ENCODE results near the gene MS4A7.
A peak's percentile ranks its signal among the peaks of the same experiment; 100 is the strongest.

MS4A7 gene

DNA sequence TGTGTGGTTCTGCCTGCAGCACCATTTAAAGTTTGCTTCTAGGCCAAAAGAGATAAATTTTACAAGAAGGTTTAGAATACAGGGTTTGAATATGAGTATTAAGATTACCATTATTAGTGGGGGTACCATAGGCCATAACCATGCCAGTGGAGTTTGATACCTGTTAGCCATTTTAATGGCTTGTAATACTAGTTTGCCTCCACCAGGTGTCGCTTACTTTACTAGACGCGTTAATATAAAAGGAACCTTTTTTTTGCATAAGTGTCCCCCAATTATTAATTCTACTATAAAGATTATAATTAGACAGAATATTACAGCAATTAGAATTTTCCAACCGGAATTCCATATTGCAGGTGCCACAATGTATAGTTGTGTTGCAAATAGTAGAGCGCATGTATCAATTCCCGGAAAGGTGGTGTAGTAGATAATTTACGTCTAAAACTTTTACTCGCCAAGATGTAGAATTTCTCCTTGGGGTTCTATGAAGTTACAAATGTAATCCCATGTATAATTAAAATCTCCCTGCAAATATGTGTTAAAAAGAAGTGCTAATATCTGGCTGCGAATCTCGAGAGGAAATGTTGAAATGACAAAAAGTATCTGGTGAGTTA, 35.1 kb upstream of the MS4A7 start:
- in situ Hi-C loops (cut with HindIII; ENCODE audit: low pct_ligation_motif_present, low sequenced_read_pairs) = no loop called here
- Histone ChIP-seq H3K4me3 (ENCODE audit: low read depth, low read length) (no peak overlapping the region), H3K27me3 (replicated peaks) (no peaks in the 10 kb centered on the region), H3K27ac (no peak overlapping the region), H3K36me3 (replicated peaks) (no peaks in the 10 kb centered on the region)
- peak; percentile 42 for TF ChIP-seq CTCF (IDR thresholded peaks at IDR 0.05; ENCODE audit: low read depth, low read length, missing control alignments)
- DNase-seq = peak; percentile 19

DNA sequence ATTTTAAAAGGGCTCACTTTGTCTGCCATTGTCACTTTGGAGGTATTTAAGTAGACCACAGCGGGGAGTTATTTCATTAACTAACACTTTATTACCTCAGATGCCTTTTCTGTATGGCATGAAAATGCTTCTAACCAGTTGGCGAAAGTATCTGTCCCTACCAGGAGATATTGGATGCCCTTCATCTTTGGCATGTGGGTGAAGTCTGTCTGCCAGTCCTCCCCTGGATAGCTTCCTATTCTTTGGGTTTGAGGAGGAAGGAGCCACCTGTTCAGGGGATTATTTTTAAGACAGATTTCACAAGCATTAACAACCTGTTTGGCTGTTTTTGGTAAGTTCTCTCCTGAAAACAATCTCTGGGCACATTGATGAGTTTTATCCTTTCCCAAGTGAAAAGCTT, 34.2 kb upstream of the MS4A7 start:
- Histone ChIP-seq H3K4me3 (ENCODE audit: low read depth, low read length) (no peak overlapping the region), H3K36me3 (replicated peaks) (no peaks in the 10 kb centered on the region)

GRCh38 chr11:60345489-60345888, 32.8 kb upstream of the MS4A7 start:
- H3K4me3 ChIP-seq (ENCODE audit: low read depth, low read length) = no peak overlapping the region
- H3K36me3 ChIP-seq (replicated peaks) = no peaks in the 10 kb centered on the region
- H3K27me3 ChIP-seq (replicated peaks) = no peaks in the 10 kb centered on the region
- TF ChIP-seq CTCF (IDR thresholded peaks at IDR 0.05; ENCODE audit: low read depth, low read length, missing control alignments) = peak; percentile 51
- DNase-seq = peak; percentile 2
- in situ Hi-C loops (cut with HindIII; ENCODE audit: low pct_ligation_motif_present, low sequenced_read_pairs) = no loop called here
- no peak overlapping the region for H3K27ac ChIP-seq

More for the DNA sequence above, 34.2 kb upstream of the MS4A7 start:
- no peaks in the 10 kb centered on the region for H3K27me3 ChIP-seq (replicated peaks)
- H3K27ac ChIP-seq = no peak overlapping the region
- no peak for TF ChIP-seq CTCF (IDR thresholded peaks at IDR 0.05; ENCODE audit: low read depth, low read length, missing control alignments)
- in situ Hi-C loops (cut with HindIII; ENCODE audit: low pct_ligation_motif_present, low sequenced_read_pairs) = no loop called here
- no peak for DNase-seq

- TF ChIP-seq CTCF (IDR thresholded peaks at IDR 0.05; ENCODE audit: low read depth, low read length, missing control alignments) = no peak
- Histone ChIP-seq H3K27me3 (replicated peaks) (no peaks in the 10 kb centered on the region), H3K4me3 (ENCODE audit: low read depth, low read length) (no peak overlapping the region), H3K27ac (no peak overlapping the region), H3K36me3 (replicated peaks) (no peaks in the 10 kb centered on the region)
- in situ Hi-C loops (cut with HindIII; ENCODE audit: low pct_ligation_motif_present, low sequenced_read_pairs) = no loop called here
- DNase-seq = no peak
These were observed 31.1 kb upstream of the MS4A7 start for GRCh38 chr11:60347084-60347797.

- TF ChIP-seq CTCF (IDR thresholded peaks at IDR 0.05; ENCODE audit: low read depth, low read length, missing control alignments) = no peak
- H3K4me3 ChIP-seq (ENCODE audit: low read depth, low read length) = no peak overlapping the region
- no peak for DNase-seq
- no peak overlapping the region for H3K27ac ChIP-seq
- in situ Hi-C loops (cut with HindIII; ENCODE audit: low pct_ligation_motif_present, low sequenced_read_pairs) = no loop called here
- H3K36me3 ChIP-seq (replicated peaks) = no peaks in the 10 kb centered on the region
- no peaks in the 10 kb centered on the region for H3K27me3 ChIP-seq (replicated peaks)
These were observed 30.2 kb upstream of the MS4A7 start for GRCh38 chr11:60348116-60348515.

Data from brain microvascular endothelial cell (primary cell).